Peyer's patch (tissue), 4 donors: ENCODE measurements around the gene TARM1. TPM values are rescaled to one million over a fixed set of nuclear protein-coding genes. Genes with fewer than 3 reads are reported as not detected.

Experiments
- DNase-seq, 3 donors: peaks; one replicate each; pipeline ENCODE4 v3.0.0-alpha.2; 2017 to 2019
- H3K27ac ChIP-seq, 4 donors: fragments of 200-600 bp; sonication (generic); one replicate each; pipeline ENCODE4 v1.5.1; 2016 to 2019
- H3K27me3 ChIP-seq, 2 donors: fragments of 200-600 bp; sonication (generic); one replicate each; pipeline ENCODE4 v1.5.1; 2019
- H3K36me3 ChIP-seq, 3 donors: fragments of 200-600 bp; sonication (generic); one replicate each; pipeline ENCODE4 v1.5.1; 2016 to 2019
- H3K4me1 ChIP-seq, 4 donors: fragments of 200-600 bp; sonication (generic); one replicate each; pipeline ENCODE4 v1.5.1; 2016 to 2019
- H3K4me3 ChIP-seq, 4 donors: fragments of 200-600 bp; sonication (generic); 1 replicate in 3 of 4; 2 replicates in 1 of 4; pipeline ENCODE4 v1.5.1; 2016 to 2019; ENCODE audit warnings: mild to moderate bottlenecking in 1 of 4
- H3K9me3 ChIP-seq, 4 donors: fragments of 200-600 bp; sonication (generic); one replicate each; pipeline ENCODE4 v1.5.1; 2016 to 2019; ENCODE audit warnings: mild to moderate bottlenecking in 1 of 4
- POLR2A ChIP-seq, 2 donors: fragments of 450-650 bp; IDR thresholded peaks; one replicate each; pipeline ENCODE4 v1.5.1; 2017; ENCODE audit warnings: antibody characterized with exemption in 2 of 2, mild to moderate bottlenecking in 2 of 2, moderate library complexity in 2 of 2
- total RNA-seq, 4 donors: library from RNA; depleted of rRNA; stranded (reverse); fragments of >200 nt; gene quantifications; one replicate each; pipeline ENCODE4 v1.1.0, GENCODE V29; 2016
- TF ChIP-seq, protein P1 (sequence below), 6 experiments: fragments of 450-650 bp in 4 of 6; fragments of 200-600 bp in 2 of 6; sonication (generic) in 1 of 6; IDR thresholded peaks; one replicate each; pipeline ENCODE4 v1.5.1; 2017 to 2019; ENCODE audit warnings: antibody characterized with exemption in 6 of 6, mild to moderate bottlenecking in 3 of 6, moderate library complexity in 1 of 6

TARM1 gene
- total RNA-seq, 4 donors from 2014 or later = not detected

DNA sequence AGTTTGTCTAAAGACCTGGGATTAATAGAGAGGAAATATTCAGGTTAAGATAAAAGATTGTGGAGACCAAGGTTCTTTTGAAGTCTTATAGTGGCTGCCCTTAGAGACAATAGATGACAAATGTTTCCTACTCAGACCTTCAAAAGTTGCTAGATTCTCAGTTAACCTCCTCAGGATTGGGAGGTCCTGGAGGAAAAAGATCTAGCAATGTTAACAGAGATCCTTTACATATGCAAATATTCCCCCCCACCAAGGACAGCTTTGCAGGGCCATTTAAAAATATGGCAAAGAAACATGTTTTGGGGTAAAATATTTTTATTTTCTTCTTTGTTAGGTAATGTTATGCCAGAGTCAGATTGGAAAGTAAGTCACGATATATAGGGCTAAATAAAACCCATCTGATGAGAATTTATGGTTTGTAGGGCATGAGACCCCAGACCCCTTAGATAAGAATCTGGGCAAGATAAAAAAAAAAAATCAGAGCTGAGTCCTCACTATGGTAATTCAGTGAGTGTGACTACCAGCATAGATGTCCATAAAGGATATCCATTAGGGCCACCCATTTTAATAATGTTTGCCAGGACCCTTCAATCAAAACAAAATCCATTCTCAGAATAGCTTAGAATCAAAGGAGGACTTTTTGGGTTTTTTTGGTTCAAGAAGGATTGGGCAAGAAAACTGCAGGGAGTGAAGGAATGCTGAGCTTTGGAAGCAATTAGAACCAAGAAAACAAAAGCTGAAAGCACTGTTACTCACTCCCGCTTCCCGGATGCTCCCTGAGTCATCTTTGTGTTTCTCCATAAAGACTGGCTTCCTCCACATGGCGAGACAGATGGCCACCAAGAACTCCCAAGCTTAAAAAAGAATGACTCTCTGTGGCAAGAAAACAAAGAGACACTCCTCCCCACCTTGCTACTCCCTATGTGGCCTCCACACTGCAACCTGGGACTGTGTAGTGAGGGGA is 45.7 kb downstream of the TARM1 start:
- DNase-seq = no peak
- H3K9me3 ChIP-seq = no peaks in the 10 kb centered on the region
- no peak overlapping the region for H3K4me3 ChIP-seq
- no peaks in the 10 kb centered on the region for H3K4me1 ChIP-seq
- no peak overlapping the region for H3K27ac ChIP-seq
- no peaks in the 10 kb centered on the region for H3K27me3 ChIP-seq
- TF ChIP-seq POLR2A (IDR thresholded peaks at IDR 0.05) = no peak
- TF ChIP-seq, protein P1, sequence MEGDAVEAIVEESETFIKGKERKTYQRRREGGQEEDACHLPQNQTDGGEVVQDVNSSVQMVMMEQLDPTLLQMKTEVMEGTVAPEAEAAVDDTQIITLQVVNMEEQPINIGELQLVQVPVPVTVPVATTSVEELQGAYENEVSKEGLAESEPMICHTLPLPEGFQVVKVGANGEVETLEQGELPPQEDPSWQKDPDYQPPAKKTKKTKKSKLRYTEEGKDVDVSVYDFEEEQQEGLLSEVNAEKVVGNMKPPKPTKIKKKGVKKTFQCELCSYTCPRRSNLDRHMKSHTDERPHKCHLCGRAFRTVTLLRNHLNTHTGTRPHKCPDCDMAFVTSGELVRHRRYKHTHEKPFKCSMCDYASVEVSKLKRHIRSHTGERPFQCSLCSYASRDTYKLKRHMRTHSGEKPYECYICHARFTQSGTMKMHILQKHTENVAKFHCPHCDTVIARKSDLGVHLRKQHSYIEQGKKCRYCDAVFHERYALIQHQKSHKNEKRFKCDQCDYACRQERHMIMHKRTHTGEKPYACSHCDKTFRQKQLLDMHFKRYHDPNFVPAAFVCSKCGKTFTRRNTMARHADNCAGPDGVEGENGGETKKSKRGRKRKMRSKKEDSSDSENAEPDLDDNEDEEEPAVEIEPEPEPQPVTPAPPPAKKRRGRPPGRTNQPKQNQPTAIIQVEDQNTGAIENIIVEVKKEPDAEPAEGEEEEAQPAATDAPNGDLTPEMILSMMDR (IDR thresholded peaks at IDR 0.05) = no peak
- H3K36me3 ChIP-seq = no peaks in the 10 kb centered on the region

DNA sequence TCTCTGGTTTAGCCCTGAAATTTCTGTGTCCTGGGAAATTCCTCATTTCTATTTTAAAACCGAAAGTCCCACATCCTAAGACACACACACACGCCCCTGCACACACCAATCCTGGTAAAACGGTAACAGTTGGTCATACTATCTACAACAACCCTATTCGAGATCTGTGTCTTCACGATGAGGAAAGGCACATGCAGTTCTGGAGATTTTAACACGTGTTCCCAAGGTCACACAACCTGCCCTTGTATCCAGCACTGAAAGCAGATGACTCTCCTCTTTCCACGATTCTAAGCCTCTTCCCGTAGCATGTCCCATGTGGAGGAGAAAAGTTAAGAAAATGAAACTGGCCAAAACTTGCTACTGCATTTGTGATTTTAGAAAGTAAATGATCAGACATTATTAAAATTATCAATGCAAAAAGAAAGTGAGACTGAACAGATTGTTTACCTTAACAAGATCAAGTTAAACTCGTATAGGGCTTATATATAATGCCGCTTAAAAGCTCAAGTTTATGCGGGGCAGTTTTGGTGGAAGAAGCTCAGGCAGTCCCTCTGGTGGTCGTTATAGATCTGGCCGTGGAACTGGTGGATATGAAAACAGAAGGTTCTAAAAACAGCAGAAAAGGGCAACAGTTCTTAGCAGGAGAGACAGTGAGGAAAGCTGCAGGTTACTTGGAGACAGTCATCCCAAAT is 50.1 kb downstream of the TARM1 start:
- TF ChIP-seq, protein P1 (IDR thresholded peaks at IDR 0.05) = peak in 1 of 6 experiments; percentile 8
- no peak for TF ChIP-seq POLR2A (IDR thresholded peaks at IDR 0.05)
- no peaks in the 10 kb centered on the region for H3K4me1 ChIP-seq
- no peaks in the 10 kb centered on the region for H3K9me3 ChIP-seq
- DNase-seq = no peak
- no peaks in the 10 kb centered on the region for H3K27me3 ChIP-seq
- no peak overlapping the region for H3K27ac ChIP-seq
- H3K36me3 ChIP-seq = no peaks in the 10 kb centered on the region
- H3K4me3 ChIP-seq = no peak overlapping the region

DNA sequence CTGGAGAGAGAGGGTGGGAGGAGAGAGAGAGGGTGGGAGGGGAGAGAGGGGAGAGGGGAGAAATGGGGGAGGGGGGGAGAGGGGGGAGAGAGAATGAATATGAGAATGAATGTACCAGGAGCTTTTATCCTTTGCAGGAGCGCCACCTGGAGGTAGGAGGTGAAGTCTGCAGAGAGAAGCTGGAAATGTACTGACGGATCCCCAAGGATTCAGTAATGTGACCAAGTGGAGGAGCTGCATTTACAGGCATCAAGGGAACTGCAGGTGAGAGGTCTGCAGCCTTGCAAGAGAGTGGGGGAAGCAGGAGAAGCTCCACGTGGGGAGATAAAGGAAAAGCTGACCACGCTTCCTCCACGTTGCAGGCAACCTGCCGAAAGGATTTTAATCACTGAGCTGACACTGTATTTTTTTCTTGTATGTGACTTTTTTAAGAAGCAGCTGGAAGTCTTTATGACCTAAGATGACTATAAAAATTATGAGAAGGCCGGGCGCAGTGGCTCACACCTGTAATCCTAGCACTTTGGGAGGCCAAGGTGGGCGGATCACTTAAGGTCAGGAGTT is 51.2 kb downstream of the TARM1 start:
- DNase-seq = peak in 2 of 3 donors; percentile 54 to 74
- TF ChIP-seq POLR2A (IDR thresholded peaks at IDR 0.05) = no peak
- TF ChIP-seq, protein P1 (IDR thresholded peaks at IDR 0.05) = peak in 5 of 6 experiments; percentile 6 to 56 (median 46)
- Histone ChIP-seq H3K36me3 (no peaks in the 10 kb centered on the region), H3K4me1 (no peaks in the 10 kb centered on the region), H3K9me3 (no peaks in the 10 kb centered on the region), H3K27me3 (no peaks in the 10 kb centered on the region), H3K4me3 (no peak overlapping the region), H3K27ac (no peak overlapping the region)

DNA sequence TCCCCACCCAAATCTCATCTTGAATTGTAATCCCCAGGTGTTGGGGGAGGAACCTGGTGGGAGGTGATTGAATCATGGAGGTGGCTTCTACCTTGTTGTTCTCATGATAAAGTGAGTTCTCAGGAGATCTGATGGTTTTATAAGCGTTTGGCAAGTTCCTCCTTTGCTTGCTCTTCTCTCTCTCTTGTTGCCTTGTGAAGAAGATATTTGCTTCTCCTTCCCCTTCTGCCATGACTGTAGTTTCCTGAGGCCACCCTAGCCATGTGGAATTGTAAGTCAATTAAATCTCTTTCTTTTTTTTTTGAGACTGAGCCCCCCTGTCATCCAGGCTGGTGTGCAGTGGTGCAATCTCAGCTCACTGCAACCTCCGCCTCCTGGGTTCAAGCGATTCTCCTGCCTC is 51.9 kb downstream of the TARM1 start:
- Histone ChIP-seq H3K27me3 (no peaks in the 10 kb centered on the region), H3K27ac (no peak overlapping the region), H3K36me3 (no peaks in the 10 kb centered on the region), H3K4me3 (no peak overlapping the region), H3K4me1 (no peaks in the 10 kb centered on the region), H3K9me3 (no peaks in the 10 kb centered on the region)
- DNase-seq = no peak
- TF ChIP-seq POLR2A (IDR thresholded peaks at IDR 0.05) = no peak
- TF ChIP-seq, protein P1 (IDR thresholded peaks at IDR 0.05) = no peak

DNA sequence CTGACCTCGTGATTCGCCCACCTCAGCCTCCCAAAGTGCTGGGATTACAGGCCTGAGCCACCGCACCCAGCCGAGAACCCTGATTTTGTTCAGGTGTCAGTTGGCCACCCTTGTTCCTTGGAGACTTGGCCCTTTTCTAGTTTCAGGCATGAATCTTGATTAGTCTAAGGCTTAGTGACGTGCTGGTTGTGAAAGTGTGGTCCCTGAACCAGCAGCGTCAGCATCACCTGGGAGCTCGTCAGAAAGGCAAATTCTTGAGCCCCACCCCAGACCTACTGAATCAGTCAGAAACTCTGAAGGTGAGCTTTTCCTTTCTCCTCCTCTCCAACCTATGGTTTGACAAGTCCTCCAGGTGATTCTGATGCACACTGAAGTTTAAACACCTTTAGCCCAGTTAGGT is 54.5 kb downstream of the TARM1 start:
- Histone ChIP-seq H3K27ac (no peak overlapping the region), H3K4me3 (no peak overlapping the region), H3K36me3 (no peaks in the 10 kb centered on the region), H3K4me1 (no peaks in the 10 kb centered on the region), H3K27me3 (no peaks in the 10 kb centered on the region), H3K9me3 (no peaks in the 10 kb centered on the region)
- no peak for DNase-seq
- TF ChIP-seq POLR2A (IDR thresholded peaks at IDR 0.05) = no peak
- TF ChIP-seq, protein P1 (IDR thresholded peaks at IDR 0.05) = no peak
